Parathyroid adenoma (tissue), 2 donors: ENCODE measurements around the gene RIPOR3.

ENCODE experiments used
- H2AFZ ChIP-seq: fragments of 300-600 bp; sonication (generic); one replicate; pipeline ENCODE4 v1.7.0; 2017; ENCODE audit warnings: antibody characterized with exemption, mild to moderate bottlenecking
- H3K27ac ChIP-seq: fragments of 300-600 bp; sonication (generic); one replicate; pipeline ENCODE4 v1.7.0; 2017
- H3K27me3 ChIP-seq: fragments of 300-600 bp; sonication (generic); one replicate; pipeline ENCODE4 v1.7.0; 2017; ENCODE audit warnings: low read length; ENCODE audit not compliant: control insufficient read depth, insufficient read depth
- H3K36me3 ChIP-seq: fragments of 300-600 bp; sonication (generic); one replicate; pipeline ENCODE4 v1.7.0; 2017; ENCODE audit warnings: low read length; ENCODE audit not compliant: control insufficient read depth, insufficient read depth
- H3K4me1 ChIP-seq: fragments of 300-600 bp; sonication (generic); one replicate; pipeline ENCODE4 v1.7.0; 2017; ENCODE audit warnings: control low read depth
- H3K4me2 ChIP-seq: fragments of 300-600 bp; sonication (generic); one replicate; pipeline ENCODE4 v1.7.0; 2017; ENCODE audit warnings: low read length
- H3K4me3 ChIP-seq: fragments of 300-600 bp; sonication (generic); one replicate; pipeline ENCODE4 v1.7.0; 2017; ENCODE audit warnings: low read depth, low read length
- H3K79me2 ChIP-seq: fragments of 300-600 bp; sonication (generic); one replicate; pipeline ENCODE4 v1.7.0; 2017; ENCODE audit warnings: control low read depth
- H3K9ac ChIP-seq: fragments of 300-600 bp; sonication (generic); one replicate; pipeline ENCODE4 v1.7.0; 2017; ENCODE audit warnings: mild to moderate bottlenecking
- H3K9me3 ChIP-seq: fragments of 300-600 bp; sonication (generic); one replicate; pipeline ENCODE4 v1.7.0; 2017; ENCODE audit warnings: low read length; ENCODE audit not compliant: control insufficient read depth
- CTCF ChIP-seq: fragments of 300-600 bp; sonication (generic); IDR thresholded peaks from one replicate; pipeline ENCODE4 v1.7.0; 2017; ENCODE audit warnings: antibody characterized with exemption, mild to moderate bottlenecking
- donor health status: primary hyperparathyroidism.

Gene RIPOR3

GRCh38 chr20:50593005-50593335 is 98.4 kb downstream of the RIPOR3 start:
- Histone ChIP-seq H3K27me3 (no peaks in the 10 kb centered on the region), H2AFZ (no peak overlapping the region), H3K4me2 (no peak overlapping the region), H3K9ac (no peak overlapping the region), H3K36me3 (no peaks in the 10 kb centered on the region), H3K79me2 (no peaks in the 10 kb centered on the region), H3K27ac (no peak overlapping the region), H3K9me3 (no peaks in the 10 kb centered on the region), H3K4me1 (peaks cover 10% of the 10 kb centered on the region), H3K4me3 (no peak overlapping the region)
- TF ChIP-seq CTCF: no peak

- Histone ChIP-seq H3K4me3 (no peak overlapping the region), H3K27me3 (no peaks in the 10 kb centered on the region), H3K9ac (no peak overlapping the region), H3K36me3 (no peaks in the 10 kb centered on the region), H3K79me2 (no peaks in the 10 kb centered on the region), H2AFZ (no peak overlapping the region), H3K4me1 (peaks cover 10% of the 10 kb centered on the region), H3K4me2 (no peak overlapping the region), H3K9me3 (no peaks in the 10 kb centered on the region), H3K27ac (no peak overlapping the region)
- TF ChIP-seq CTCF: no peak
Observed at GRCh38 chr20:50592282-50593004, 98.9 kb downstream of the RIPOR3 start.

GRCh38 chr20:50591233-50591852 is 100.0 kb downstream of the RIPOR3 start:
- Histone ChIP-seq H3K9me3 (no peaks in the 10 kb centered on the region), H3K79me2 (no peaks in the 10 kb centered on the region), H3K4me1 (peaks cover 9% of the 10 kb centered on the region), H3K4me3 (no peak overlapping the region), H3K4me2 (no peak overlapping the region), H2AFZ (no peak overlapping the region), H3K27me3 (no peaks in the 10 kb centered on the region), H3K27ac (no peak overlapping the region), H3K36me3 (no peaks in the 10 kb centered on the region), H3K9ac (no peak overlapping the region)
- no peak for TF ChIP-seq CTCF

- Histone ChIP-seq H2AFZ (no peak overlapping the region), H3K27ac (no peak overlapping the region)
Observed at GRCh38 chr20:50590348-50590664, 101.0 kb downstream of the RIPOR3 start.

More at GRCh38 chr20:50590348-50590664, 101.0 kb downstream of the RIPOR3 start:
- Histone ChIP-seq H3K4me1 (peaks cover 4% of the 10 kb centered on the region), H3K9ac (no peak overlapping the region), H3K4me3 (no peak overlapping the region), H3K4me2 (no peak overlapping the region), H3K36me3 (no peaks in the 10 kb centered on the region), H3K27me3 (no peaks in the 10 kb centered on the region), H3K79me2 (no peaks in the 10 kb centered on the region), H3K9me3 (no peaks in the 10 kb centered on the region)
- no peak for TF ChIP-seq CTCF
